ENCODE measurements around the gene MACROD2. TPM values are rescaled to one million over a fixed set of nuclear protein-coding genes. Genes with fewer than 3 reads are reported as not detected.

Gene MACROD2
- total RNA-seq, 4 donors from 2014 or later, result 4.0 to 14.1 (median 10.4) TPM

DNA sequence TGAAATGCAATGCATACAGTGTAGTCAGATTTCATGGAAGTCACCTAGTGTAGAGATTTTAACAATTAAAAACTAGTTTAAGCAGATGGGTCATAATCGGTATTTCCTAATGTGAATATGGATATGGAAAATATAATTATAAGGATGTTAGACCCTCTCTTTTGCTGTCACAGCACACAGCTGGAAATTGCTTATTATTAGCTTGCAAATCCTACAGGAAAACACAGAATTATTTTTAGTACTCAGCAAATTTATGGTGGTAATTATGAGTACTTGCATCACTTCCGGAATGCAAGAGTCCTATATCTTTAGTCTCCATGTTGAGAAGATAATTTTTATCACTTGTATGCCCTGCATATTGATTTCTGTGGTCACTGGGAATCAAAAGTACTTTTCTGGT lies 1584.4 kb downstream of the MACROD2 start:
- no peaks in the 10 kb centered on the region for H3K27me3 ChIP-seq
- DNase-seq (ENCODE audit: low spot score in 2 of 2), result no peak
- no peaks in the 10 kb centered on the region for H3K9me3 ChIP-seq
- H3K36me3 ChIP-seq, result no peaks in the 10 kb centered on the region
- H3K4me1 ChIP-seq, result no peaks in the 10 kb centered on the region
- WGBS, 2 donors, result 67 to 73% methylated on average over 2 of the region's 2 CpGs
- H3K4me3 ChIP-seq, result no peak overlapping the region
- H3K27ac ChIP-seq, result no peak overlapping the region
- TF ChIP-seq CTCF (IDR thresholded peaks at IDR 0.05), result no peak
- TF ChIP-seq EP300 (IDR thresholded peaks at IDR 0.05), result no peak
- TF ChIP-seq POLR2A (IDR thresholded peaks at IDR 0.05), result no peak

GRCh38 chr20:15582146-15582760 lies 1586.9 kb downstream of the MACROD2 start:
- H3K27me3 ChIP-seq, result no peaks in the 10 kb centered on the region
- H3K27ac ChIP-seq, result no peak overlapping the region
- H3K4me1 ChIP-seq, result no peaks in the 10 kb centered on the region
- H3K9me3 ChIP-seq, result no peaks in the 10 kb centered on the region
- no peak for DNase-seq (ENCODE audit: low spot score in 2 of 2)
- no peak for TF ChIP-seq CTCF (IDR thresholded peaks at IDR 0.05)
- no peak for TF ChIP-seq POLR2A (IDR thresholded peaks at IDR 0.05)
- TF ChIP-seq EP300 (IDR thresholded peaks at IDR 0.05), result no peak
- 59 to 65% methylated on average over 5 of the region's 5 CpGs for WGBS, 2 donors
- H3K36me3 ChIP-seq, result no peaks in the 10 kb centered on the region
- no peak overlapping the region for H3K4me3 ChIP-seq

- Histone ChIP-seq H3K9me3 (no peaks in the 10 kb centered on the region), H3K4me1 (no peaks in the 10 kb centered on the region), H3K4me3 (no peak overlapping the region), H3K27me3 (no peaks in the 10 kb centered on the region), H3K36me3 (no peaks in the 10 kb centered on the region), H3K27ac (no peak overlapping the region)
- TF ChIP-seq CTCF (IDR thresholded peaks at IDR 0.05) (no peak), POLR2A (IDR thresholded peaks at IDR 0.05) (no peak), EP300 (IDR thresholded peaks at IDR 0.05) (no peak)
- no peak for DNase-seq (ENCODE audit: low spot score in 2 of 2)
- 85 to 90% methylated on average over 6 of the region's 6 CpGs for WGBS, 2 donors
These were observed 1589.2 kb downstream of the MACROD2 start for GRCh38 chr20:15584507-15584906.

- DNase-seq (ENCODE audit: low spot score in 2 of 2), result no peak
- Histone ChIP-seq H3K27me3 (no peaks in the 10 kb centered on the region), H3K4me3 (no peak overlapping the region), H3K27ac (no peak overlapping the region), H3K4me1 (no peaks in the 10 kb centered on the region), H3K36me3 (no peaks in the 10 kb centered on the region), H3K9me3 (no peaks in the 10 kb centered on the region)
- no peak for TF ChIP-seq CTCF (IDR thresholded peaks at IDR 0.05)
- TF ChIP-seq EP300 (IDR thresholded peaks at IDR 0.05), result no peak
- 90 to 94% methylated on average over 4 of the region's 4 CpGs for WGBS, 2 donors
These were observed 1597.8 kb downstream of the MACROD2 start for GRCh38 chr20:15593081-15593480.

DNA sequence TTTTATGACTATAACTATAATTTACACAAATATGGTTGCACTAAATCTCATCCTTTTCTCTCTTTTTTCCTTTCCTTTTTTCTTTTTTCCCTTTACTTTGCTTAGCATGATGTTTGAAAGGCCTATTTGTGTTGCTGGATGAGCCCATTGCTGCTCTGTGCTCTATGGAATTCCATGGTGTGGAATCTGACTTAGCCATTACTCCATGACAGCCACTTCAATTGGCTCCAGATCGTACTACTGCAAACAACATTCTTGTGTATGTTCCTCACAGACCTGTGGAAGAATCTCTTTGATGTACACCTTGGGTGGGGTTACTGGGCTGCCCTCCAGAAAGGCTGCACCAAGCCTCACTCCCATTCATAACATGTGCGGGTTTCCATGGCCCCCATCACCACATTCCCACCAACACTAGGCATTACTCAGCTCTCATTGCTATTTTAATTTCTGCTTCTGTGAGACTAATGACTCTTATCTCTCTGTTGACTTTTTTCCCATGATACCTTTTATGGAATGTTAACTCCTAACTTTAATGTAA lies 1598.9 kb downstream of the MACROD2 start:
- Histone ChIP-seq H3K4me3 (no peak overlapping the region), H3K27me3 (no peaks in the 10 kb centered on the region), H3K9me3 (no peaks in the 10 kb centered on the region), H3K36me3 (no peaks in the 10 kb centered on the region), H3K27ac (no peak overlapping the region), H3K4me1 (no peaks in the 10 kb centered on the region)
- no peak for DNase-seq (ENCODE audit: low spot score in 2 of 2)
- 86 to 92% methylated on average over 2 of the region's 2 CpGs for WGBS, 2 donors
- no peak for TF ChIP-seq CTCF (IDR thresholded peaks at IDR 0.05)
- TF ChIP-seq POLR2A (IDR thresholded peaks at IDR 0.05), result no peak
- no peak for TF ChIP-seq EP300 (IDR thresholded peaks at IDR 0.05)

All from tibial nerve (tissue), 4 donors.